Measurements from ENCODE around the gene SAMD13. TPM values are rescaled to one million over a fixed set of nuclear protein-coding genes. Genes with fewer than 3 reads are reported as not detected.
A peak's percentile ranks its signal among the peaks of the same experiment; 100 is the strongest.

SAMD13 gene
- not detected for total RNA-seq

- intact Hi-C loops (cut with DNase I) = no loop called here
- Histone ChIP-seq H3K36me3 (no peaks in the 10 kb centered on the region), H3K27ac (no peak within 1 kb of the TSS), H3K4me3 (peak within 1 kb of the TSS; percentile 15 to 23), H3K4me1 (peaks cover 20% of the 10 kb centered on the region), H3K9me3 (no peaks in the 10 kb centered on the region), H3K27me3 (no peaks in the 10 kb centered on the region)
- no peak for TF ChIP-seq POLR2A (IDR thresholded peaks at IDR 0.05)
- TF ChIP-seq POLR2AphosphoS5 (IDR thresholded peaks at IDR 0.05; ENCODE audit: insufficient read depth in 1 of 2, low read depth in 1 of 2) = no peak
- no peak for TF ChIP-seq CTCF (IDR thresholded peaks at IDR 0.05)
- DNase-seq (ENCODE audit: extremely low spot score in 2 of 2) = no peak
Measured at GRCh38 chr1:84301004-84301784, at the start of gene SAMD13. TSS of gene SAMD13 (plus strand) at chr1:84301708. CDS start at chr1:84303235, 1,527 bp downstream.

- Histone ChIP-seq H3K36me3 (no peaks in the 10 kb centered on the region), H3K27ac (no peak overlapping the region), H3K4me1 (no peaks in the 10 kb centered on the region), H3K9me3 (peaks cover 3% of the 10 kb centered on the region), H3K4me3 (no peak overlapping the region), H3K27me3 (no peaks in the 10 kb centered on the region)
- TF ChIP-seq POLR2A (IDR thresholded peaks at IDR 0.05) (no peak), CTCF (IDR thresholded peaks at IDR 0.05) (no peak), POLR2AphosphoS5 (IDR thresholded peaks at IDR 0.05; ENCODE audit: insufficient read depth in 1 of 2, low read depth in 1 of 2) (no peak)
- intact Hi-C loops (cut with DNase I) = no loop called here
- no peak for DNase-seq (ENCODE audit: extremely low spot score in 2 of 2)
Measured at GRCh38 chr1:84253036-84253435, 48.5 kb upstream of the SAMD13 start.

- no peaks in the 10 kb centered on the region for H3K4me1 ChIP-seq
- no peak for DNase-seq (ENCODE audit: extremely low spot score in 2 of 2)
- no peaks in the 10 kb centered on the region for H3K27me3 ChIP-seq
- TF ChIP-seq POLR2A (IDR thresholded peaks at IDR 0.05) = no peak
- TF ChIP-seq CTCF (IDR thresholded peaks at IDR 0.05) = no peak
- no peak for TF ChIP-seq POLR2AphosphoS5 (IDR thresholded peaks at IDR 0.05; ENCODE audit: insufficient read depth in 1 of 2, low read depth in 1 of 2)
- no peak overlapping the region for H3K27ac ChIP-seq
- no peak overlapping the region for H3K4me3 ChIP-seq
- intact Hi-C loops (cut with DNase I) = no loop called here
- H3K9me3 ChIP-seq = peaks cover 3% of the 10 kb centered on the region
- H3K36me3 ChIP-seq = no peaks in the 10 kb centered on the region
Measured at GRCh38 chr1:84253891-84254290, 47.6 kb upstream of the SAMD13 start.

GRCh38 chr1:84254703-84255238, 46.7 kb upstream of the SAMD13 start:
- H3K4me1 ChIP-seq = no peaks in the 10 kb centered on the region
- H3K9me3 ChIP-seq = peaks cover 3% of the 10 kb centered on the region
- no peak overlapping the region for H3K27ac ChIP-seq
- no peaks in the 10 kb centered on the region for H3K27me3 ChIP-seq
- no peaks in the 10 kb centered on the region for H3K36me3 ChIP-seq
- H3K4me3 ChIP-seq = no peak overlapping the region
- DNase-seq (ENCODE audit: extremely low spot score in 2 of 2) = no peak
- intact Hi-C loops (cut with DNase I) = no loop called here
- TF ChIP-seq CTCF (IDR thresholded peaks at IDR 0.05) (no peak), POLR2A (IDR thresholded peaks at IDR 0.05) (no peak), POLR2AphosphoS5 (IDR thresholded peaks at IDR 0.05; ENCODE audit: insufficient read depth in 1 of 2, low read depth in 1 of 2) (no peak)

- intact Hi-C loops (cut with DNase I) = no loop called here
Measured at GRCh38 chr1:84255582-84255981, 45.9 kb upstream of the SAMD13 start.

More at GRCh38 chr1:84255582-84255981, 45.9 kb upstream of the SAMD13 start:
- no peaks in the 10 kb centered on the region for H3K4me1 ChIP-seq
- H3K36me3 ChIP-seq = no peaks in the 10 kb centered on the region
- no peak overlapping the region for H3K4me3 ChIP-seq
- H3K27me3 ChIP-seq = no peaks in the 10 kb centered on the region
- no peaks in the 10 kb centered on the region for H3K9me3 ChIP-seq
- TF ChIP-seq CTCF (IDR thresholded peaks at IDR 0.05) (no peak), POLR2A (IDR thresholded peaks at IDR 0.05) (no peak), POLR2AphosphoS5 (IDR thresholded peaks at IDR 0.05; ENCODE audit: insufficient read depth in 1 of 2, low read depth in 1 of 2) (no peak)
- no peak for DNase-seq (ENCODE audit: extremely low spot score in 2 of 2)
- no peak overlapping the region for H3K27ac ChIP-seq

Data from vagina (tissue), 2 donors.